Ovary (tissue), 3 donors: ENCODE measurements around the gene CENPB.

Experiments used
- EP300 ChIP-seq: sonication (generic); formaldehyde crosslinking; IDR thresholded peaks from one replicate; pipeline ENCODE4 v1.6.1; 2017; ENCODE audit warnings: antibody characterized with exemption
- POLR2A ChIP-seq: fragments of 450-650 bp; IDR thresholded peaks from one replicate; pipeline ENCODE4 v1.6.1; 2017; ENCODE audit warnings: antibody characterized with exemption, mild to moderate bottlenecking, moderate library complexity
- TF ChIP-seq, protein P1 (sequence below), 3 donors: fragments of 450-650 bp in 2 of 3; fragments of 200-600 bp in 1 of 3; IDR thresholded peaks; one replicate each; pipeline versions ENCODE4 v1.5.1 to v1.8.0; 2016 to 2022; ENCODE audit warnings: antibody characterized with exemption in 3 of 3, mild to moderate bottlenecking in 1 of 3
- donor health status: DM: no; HTN: no; CAD: no.

GRCh38 chr20:3745686-3746173 lies 40.8 kb downstream of the CENPB start:
- TF ChIP-seq, protein P1, sequence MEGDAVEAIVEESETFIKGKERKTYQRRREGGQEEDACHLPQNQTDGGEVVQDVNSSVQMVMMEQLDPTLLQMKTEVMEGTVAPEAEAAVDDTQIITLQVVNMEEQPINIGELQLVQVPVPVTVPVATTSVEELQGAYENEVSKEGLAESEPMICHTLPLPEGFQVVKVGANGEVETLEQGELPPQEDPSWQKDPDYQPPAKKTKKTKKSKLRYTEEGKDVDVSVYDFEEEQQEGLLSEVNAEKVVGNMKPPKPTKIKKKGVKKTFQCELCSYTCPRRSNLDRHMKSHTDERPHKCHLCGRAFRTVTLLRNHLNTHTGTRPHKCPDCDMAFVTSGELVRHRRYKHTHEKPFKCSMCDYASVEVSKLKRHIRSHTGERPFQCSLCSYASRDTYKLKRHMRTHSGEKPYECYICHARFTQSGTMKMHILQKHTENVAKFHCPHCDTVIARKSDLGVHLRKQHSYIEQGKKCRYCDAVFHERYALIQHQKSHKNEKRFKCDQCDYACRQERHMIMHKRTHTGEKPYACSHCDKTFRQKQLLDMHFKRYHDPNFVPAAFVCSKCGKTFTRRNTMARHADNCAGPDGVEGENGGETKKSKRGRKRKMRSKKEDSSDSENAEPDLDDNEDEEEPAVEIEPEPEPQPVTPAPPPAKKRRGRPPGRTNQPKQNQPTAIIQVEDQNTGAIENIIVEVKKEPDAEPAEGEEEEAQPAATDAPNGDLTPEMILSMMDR (IDR thresholded peaks at IDR 0.05): no peak
- TF ChIP-seq POLR2A (no peak), EP300 (no peak)
